H1 (cell line): Measurements from ENCODE around the gene GMPR2. TPM values are rescaled to one million over a fixed set of nuclear protein-coding genes. Genes with fewer than 3 reads are reported as not detected.

ENCODE experiments used
- CTCF ChIA-PET: fragments of 300-600 bp; sonication (Branson Sonifier 250); formaldehyde crosslinking; loops from one replicate; lab custom pipeline; 2021; ENCODE audit not compliant: partially characterized antibody; lab: Charles Lee
- POLR2A ChIA-PET: fragments of 300-600 bp; sonication (Branson Sonifier 250); formaldehyde crosslinking; loops from one replicate; lab custom pipeline; 2021; ENCODE audit warnings: inconsistent platforms; ENCODE audit not compliant: partially characterized antibody; lab: Charles Lee
- DNase-seq, 2 experiments: peaks; one replicate each; pipeline versions ENCODE4 v3.0.0 to v3.0.0-alpha.2; 2010 to 2022; ENCODE audit warnings: low spot score in 2 of 2, low read depth in 1 of 2, mixed read lengths in 1 of 2
- FAIRE-seq: peaks from 2 replicates; lab custom pipeline; 2011; peaks lifted over from hg19 to GRCh38; lab: Jason Lieb, UNC
- H2AFZ ChIP-seq: 2 replicates; pipeline ENCODE4 v1.8.1; 2012; ENCODE audit warnings: low read length, inconsistent platforms
- H2AK5ac ChIP-seq: 2 replicates; pipeline ENCODE4 v1.6.1; 2013; ENCODE audit warnings: low read depth, low read length
- H2BK120ac ChIP-seq: replicated peaks from 2 replicates; pipeline ENCODE3; 2013; ENCODE audit warnings: low read depth, low read length, inconsistent platforms
- H2BK12ac ChIP-seq: 2 replicates; pipeline ENCODE4 v1.6.1; 2013; ENCODE audit warnings: low read depth, low read length
- H2BK15ac ChIP-seq: 2 replicates; pipeline ENCODE4 v1.6.1; 2013; ENCODE audit warnings: low read length
- H2BK20ac ChIP-seq: 2 replicates; pipeline ENCODE4 v1.6.1; 2013; ENCODE audit warnings: low read length
- H2BK5ac ChIP-seq: 2 replicates; pipeline ENCODE4 v1.6.1; 2013; ENCODE audit warnings: low read depth, low read length
- H3K14ac ChIP-seq: 2 replicates; pipeline ENCODE4 v1.6.1; 2013; ENCODE audit warnings: inconsistent platforms; ENCODE audit not compliant: insufficient read length
- H3K18ac ChIP-seq: 2 replicates; pipeline ENCODE4 v1.6.1; 2013; ENCODE audit warnings: low read length; ENCODE audit errors: extremely low read depth
- H3K23ac ChIP-seq: 2 replicates; pipeline ENCODE4 v1.6.1; 2013; ENCODE audit warnings: inconsistent platforms; ENCODE audit not compliant: insufficient read length
- H3K23me2 ChIP-seq: 2 replicates; pipeline ENCODE4 v1.6.1; 2013; ENCODE audit warnings: low read depth, low read length
- H3K27ac ChIP-seq: 2 replicates; pipeline ENCODE4 v1.6.1; 2011; ENCODE audit warnings: low read depth, low read length, inconsistent platforms
- H3K27me3 ChIP-seq, 4 experiments: replicated peaks in 1 of 4; 1 replicate in 1 of 4; 2 replicates in 3 of 4; pipeline versions ENCODE4 v1.6.1 to v1.8.1; 2011 to 2013; ENCODE audit warnings: low read length in 3 of 4, mild to moderate bottlenecking in 3 of 4, inconsistent platforms in 2 of 4, mixed read lengths in 2 of 4, moderate library complexity in 1 of 4; ENCODE audit not compliant: control insufficient read depth in 3 of 4, insufficient read depth in 3 of 4; ENCODE audit errors: extremely low read depth in 1 of 4
- H3K36me3 ChIP-seq, 4 experiments: 2 replicates each; pipeline versions ENCODE4 v1.6.1 to v1.8.1; 2011 to 2013; ENCODE audit warnings: mild to moderate bottlenecking in 4 of 4, low read length in 3 of 4, moderate library complexity in 2 of 4, control low read depth in 1 of 4, inconsistent platforms in 1 of 4; ENCODE audit not compliant: insufficient read depth in 4 of 4, control insufficient read depth in 2 of 4
- H3K4ac ChIP-seq: replicated peaks from 2 replicates; pipeline ENCODE3; 2013; ENCODE audit warnings: low read length, low read depth, mixed read lengths, inconsistent platforms; ENCODE audit not compliant: insufficient read length
- H3K4me1 ChIP-seq, 4 experiments: replicated peaks in 1 of 4; 1 replicate in 1 of 4; 2 replicates in 3 of 4; pipeline versions ENCODE4 v1.6.1 to v1.8.1; 2011 to 2013; ENCODE audit warnings: low read length in 3 of 4, inconsistent platforms in 2 of 4, mixed read lengths in 1 of 4; ENCODE audit not compliant: insufficient read depth in 4 of 4, control insufficient read depth in 3 of 4
- H3K4me2 ChIP-seq, 2 experiments: 2 replicates each; pipeline versions ENCODE4 v1.6.1 to v1.8.1; 2011 to 2013; ENCODE audit warnings: low read depth in 2 of 2, low read length in 2 of 2, control low read depth in 1 of 2, inconsistent platforms in 1 of 2, mild to moderate bottlenecking in 1 of 2; ENCODE audit not compliant: insufficient read depth in 1 of 2
- H3K4me3 ChIP-seq, 4 experiments: fragments of 200-600, 300-600 bp in 1 of 4; sonication (generic), shearing (Covaris generic), sonication (Bioruptor Twin) in 1 of 4; 2 replicates each; pipeline versions ENCODE4 v1.5.1 to v1.8.1; 2011 to 2016; ENCODE audit warnings: low read length in 4 of 4, low read depth in 3 of 4, control low read depth in 2 of 4, inconsistent platforms in 2 of 4, mild to moderate bottlenecking in 2 of 4, mixed read lengths in 1 of 4, moderate library complexity in 1 of 4; ENCODE audit not compliant: insufficient read depth in 2 of 4; ENCODE audit errors: extremely low read depth in 1 of 4
- H3K56ac ChIP-seq: replicated peaks from 2 replicates; pipeline ENCODE3; 2013; ENCODE audit warnings: low read depth, mild to moderate bottlenecking, mixed read lengths, low read length, inconsistent platforms; ENCODE audit not compliant: insufficient read length
- H3K79me1 ChIP-seq: 2 replicates; pipeline ENCODE4 v1.6.1; 2013; ENCODE audit warnings: low read depth, low read length, control low read depth
- H3K79me2 ChIP-seq, 2 experiments: 2 replicates each; pipeline versions ENCODE4 v1.6.1 to v1.8.1; 2012 to 2013; ENCODE audit warnings: low read length in 2 of 2, mild to moderate bottlenecking in 2 of 2, inconsistent platforms in 1 of 2; ENCODE audit not compliant: insufficient read depth in 2 of 2, control insufficient read depth in 1 of 2
- H3K9ac ChIP-seq, 4 experiments: replicated peaks in 1 of 4; 1 replicate in 1 of 4; 2 replicates in 3 of 4; pipeline versions ENCODE4 v1.6.1 to v1.8.1; 2011 to 2013; ENCODE audit warnings: low read depth in 3 of 4, low read length in 3 of 4, control low read depth in 2 of 4, mild to moderate bottlenecking in 2 of 4, moderate library complexity in 2 of 4, inconsistent platforms in 1 of 4; ENCODE audit errors: extremely low read depth in 1 of 4
- H3K9me3 ChIP-seq, 2 experiments: 2 replicates each; pipeline versions ENCODE4 v1.6.1 to v1.8.1; 2012 to 2013; ENCODE audit warnings: mild to moderate bottlenecking in 2 of 2, moderate library complexity in 2 of 2, control low read depth in 1 of 2, inconsistent platforms in 1 of 2, low read depth in 1 of 2, low read length in 1 of 2, mixed read lengths in 1 of 2; ENCODE audit not compliant: insufficient read depth in 2 of 2
- H4K20me1 ChIP-seq, 2 experiments: replicated peaks in 1 of 2; 2 replicates each; pipeline versions ENCODE3 to v1.8.1; 2011 to 2013; ENCODE audit warnings: inconsistent platforms in 2 of 2, low read length in 2 of 2, mild to moderate bottlenecking in 1 of 2; ENCODE audit not compliant: insufficient read depth in 2 of 2, control insufficient read depth in 1 of 2
- H4K5ac ChIP-seq: 2 replicates; pipeline ENCODE4 v1.6.1; 2013; ENCODE audit warnings: low read length, low read depth, mixed read lengths, inconsistent platforms; ENCODE audit not compliant: insufficient read length
- H4K8ac ChIP-seq: 2 replicates; pipeline ENCODE4 v1.8.0; 2013; ENCODE audit warnings: mild to moderate bottlenecking, moderate library complexity, low read length, inconsistent platforms; ENCODE audit not compliant: insufficient read depth; ENCODE audit errors: extremely low read depth
- H4K91ac ChIP-seq: replicated peaks from 2 replicates; pipeline ENCODE3; 2013; ENCODE audit warnings: low read length, mixed read lengths, inconsistent platforms; ENCODE audit not compliant: insufficient read length
- ATF3 ChIP-seq: IDR thresholded peaks from 2 replicates; pipeline ENCODE4 v1.6.1; 2011; ENCODE audit warnings: low read depth, mild to moderate bottlenecking, low read length; ENCODE audit not compliant: insufficient read depth
- SP1 ChIP-seq: IDR thresholded peaks from 2 replicates; pipeline ENCODE4 v1.6.1; 2011; ENCODE audit warnings: low read depth, low read length
- SP4 ChIP-seq: IDR thresholded peaks from 2 replicates; pipeline ENCODE4 v1.6.1; 2012; ENCODE audit warnings: low read length, inconsistent platforms
- WGBS, 2 experiments: shearing (Covaris generic) in 1 of 2; methylation state at CpG; one replicate each; pipeline versions ENCODE4 v1.1.6 to v1.1.7; 2013 to 2015; ENCODE audit warnings: low lambda C conversion rate in 2 of 2, mixed read lengths in 2 of 2, inconsistent platforms in 1 of 2, low coverage in 1 of 2, missing lambda C conversion rate in 1 of 2; ENCODE audit not compliant: insufficient replicate concordance in 2 of 2, insufficient coverage in 1 of 2, insufficient read length in 1 of 2; ENCODE audit errors: extremely low coverage in 1 of 2, missing lambda C conversion rate in 1 of 2; 5-methylcytosine and 5-hydroxymethylcytosine counted together
- polyA plus RNA-seq, 7 experiments: library from polyadenylated mRNA; depleted of rRNA in 3 of 7; stranded (reverse) in 5 of 7; unstranded in 2 of 7; fragments of >200 nt in 5 of 7; fragments of 200-250 nt in 2 of 7; gene quantifications; 1 replicate in 5 of 7; 2 replicates in 1 of 7; 4 replicates in 1 of 7; pipeline versions ENCODE4 v1.2.1 to v1.2.3, GENCODE V29; 2011 to 2013; ENCODE audit warnings: missing spikeins in 2 of 7, mixed read lengths in 2 of 7
- total RNA-seq: library from RNA; stranded (reverse); fragmentation: NEBNext Ultra II Directional; extraction: Animal tissue kit (Norgen Biotek cat#: 25700); gene quantifications from 2 replicates; pipeline ENCODE4 v1.2.1, GENCODE V29; 2021

Gene GMPR2
- total and polyA plus RNA-seq, 2 of the 8 experiments (the other 6 are each of a cell fraction or from before 2014, with no cell fraction given), result 61.6 to 85.3 TPM

- Histone ChIP-seq H3K18ac (no peak overlapping the region), H3K79me1 (no peaks in the 10 kb centered on the region), H2BK12ac (no peak overlapping the region), H2BK15ac (no peak overlapping the region), H4K20me1 (peaks cover 0 to 2% of the 10 kb centered on the region in 2 experiments), H2BK20ac (no peak overlapping the region), H3K27me3 (no peaks in the 10 kb centered on the region; a peak in 1 of 7 replicates), H4K5ac (no peak overlapping the region), H3K79me2 (no peaks in the 10 kb centered on the region), H2BK5ac (no peak overlapping the region), H4K91ac (no peak overlapping the region), H3K4ac (no peak overlapping the region), H3K56ac (no peak overlapping the region), H3K14ac (no peak overlapping the region), H3K23ac (no peak overlapping the region), H3K4me3 (no peak overlapping the region), H4K8ac (no peak overlapping the region), H3K9ac (no peak overlapping the region), H2BK120ac (no peak overlapping the region), H2AFZ (no peak overlapping the region), H3K27ac (no peak overlapping the region), H2AK5ac (no peak overlapping the region), H3K4me2 (no peak overlapping the region), H3K9me3 (no peaks in the 10 kb centered on the region), H3K4me1 (peaks cover 0 to 5% (median 2%) of the 10 kb centered on the region in 4 experiments; a peak in 4 of 7 replicates), H3K23me2 (peaks cover 5% of the 10 kb centered on the region), H3K36me3 (no peaks in the 10 kb centered on the region; a peak in 3 of 8 replicates)
- ChIA-PET POLR2A (interaction anchor here (1.1 to 2.6 kb wide), 3 partner anchors 25 to 82 kb away, joined by 3 to 10 read pairs (median 3); partner anchors contain the start of gene TINF2), CTCF (interaction anchor here (1.3 to 8.6 kb wide), 7 partner anchors 8 to 41 kb away, joined by 3 to 94 read pairs (median 33); partner anchors contain the start of genes CIDEB, DHRS1, LTB4R2 and NOP9)
- FAIRE-seq (no peak), DNase-seq (no peak)
- 94% methylated on average over 9 of the region's 9 CpGs; no CpG with 5 or more reads in 1 of the 2 experiments for WGBS, 2 experiments
- TF ChIP-seq ATF3, result no peak
- no peak for TF ChIP-seq SP1
- no peak for TF ChIP-seq SP4
Observed at GRCh38 chr14:24267516-24267915, 34.8 kb downstream of the GMPR2 start.
